OCI-LY1 (cell line): ENCODE data around the gene CDK13.
"Not testable (repeated sequence)": the region's sequence is repeated elsewhere in the genome, so short reads cannot be mapped to it uniquely, and the experiment has no call there.

Experiments
- H2AFZ ChIP-seq: fragments of 200-600 bp; sonication (generic), shearing (Covaris generic); 2 replicates; pipeline ENCODE4 v1.6.0; 2014; ENCODE audit warnings: antibody characterized with exemption, mild to moderate bottlenecking, low read length
- H3F3A ChIP-seq: fragments of 200-600 bp; sonication (generic), shearing (Covaris generic); 2 replicates; pipeline ENCODE4 v1.6.0; 2014; ENCODE audit warnings: mild to moderate bottlenecking, antibody characterized with exemption, low read length, moderate library complexity; ENCODE audit not compliant: insufficient read depth
- H3K27ac ChIP-seq: fragments of 200-600 bp; sonication (generic); 2 replicates; pipeline ENCODE4 v1.5.1; 2014; ENCODE audit warnings: low read length, mixed run types, mild to moderate bottlenecking, low read depth; ENCODE audit not compliant: poor library complexity, severe bottlenecking
- H3K27me3 ChIP-seq: fragments of 200-600 bp; sonication (generic); 2 replicates; pipeline ENCODE4 v1.6.0; 2014; ENCODE audit warnings: antibody characterized with exemption, mild to moderate bottlenecking, low read length, moderate library complexity; ENCODE audit not compliant: insufficient read depth
- H3K36me3 ChIP-seq: fragments of 200-600 bp; sonication (generic); 2 replicates; pipeline ENCODE4 v1.6.1; 2014; ENCODE audit warnings: mild to moderate bottlenecking, antibody characterized with exemption, low read length, moderate library complexity, mixed read lengths; ENCODE audit not compliant: insufficient read depth
- H3K4me1 ChIP-seq: fragments of 200-600 bp; sonication (generic); 2 replicates; pipeline ENCODE4 v1.5.1; 2014; ENCODE audit warnings: mild to moderate bottlenecking, low read length, moderate library complexity; ENCODE audit not compliant: insufficient read depth, severe bottlenecking
- H3K4me2 ChIP-seq: fragments of 200-600 bp; sonication (generic), shearing (Covaris generic); 2 replicates; pipeline ENCODE4 v1.6.1; 2014; ENCODE audit warnings: low read length
- H3K4me3 ChIP-seq: fragments of 200-600 bp; sonication (generic); 2 replicates; pipeline ENCODE4 v1.5.1; 2014; ENCODE audit warnings: low read length, low read depth, mild to moderate bottlenecking, mixed read lengths; ENCODE audit not compliant: poor library complexity, severe bottlenecking
- H3K79me2 ChIP-seq: fragments of 200-600 bp; shearing (Covaris generic); 2 replicates; pipeline ENCODE4 v1.6.1; 2016; ENCODE audit warnings: mixed run types, low read length, mixed read lengths; ENCODE audit not compliant: insufficient read depth
- H3K9ac ChIP-seq: fragments of 200-600 bp; sonication (generic), shearing (Covaris generic); 2 replicates; pipeline ENCODE4 v1.6.1; 2014; ENCODE audit warnings: mild to moderate bottlenecking, low read length, mixed read lengths
- H3K9me2 ChIP-seq: fragments of 200-600 bp; sonication (generic), shearing (Covaris generic); 2 replicates; pipeline ENCODE4 v1.6.1; 2014; ENCODE audit warnings: low read depth, mild to moderate bottlenecking, low read length, mixed read lengths
- H3K9me3 ChIP-seq: fragments of 200-600 bp; shearing (Covaris generic); 2 replicates; pipeline ENCODE4 v1.6.1; 2014; ENCODE audit warnings: low read length, mixed read lengths
- H4K20me1 ChIP-seq: fragments of 200-600 bp; sonication (generic), shearing (Covaris generic); 2 replicates; pipeline ENCODE4 v1.6.0; 2016; ENCODE audit warnings: mild to moderate bottlenecking, low read length; ENCODE audit not compliant: insufficient read depth
- CTCF ChIP-seq: fragments of 200-600 bp; sonication (generic), shearing (Covaris generic); IDR thresholded peaks from 2 replicates; pipeline ENCODE4 v1.5.1; 2017; ENCODE audit warnings: mild to moderate bottlenecking, antibody characterized with exemption, low read length, moderate library complexity, mixed read lengths
- EZH2 ChIP-seq: fragments of 200-600 bp; sonication (generic), shearing (Covaris generic); IDR thresholded peaks from 2 replicates; pipeline ENCODE4 v1.8.0; 2017; ENCODE audit warnings: borderline replicate concordance, mixed run types, mild to moderate bottlenecking, antibody characterized with exemption, low read length, moderate library complexity, mixed read lengths

The CDK13 gene

DNA sequence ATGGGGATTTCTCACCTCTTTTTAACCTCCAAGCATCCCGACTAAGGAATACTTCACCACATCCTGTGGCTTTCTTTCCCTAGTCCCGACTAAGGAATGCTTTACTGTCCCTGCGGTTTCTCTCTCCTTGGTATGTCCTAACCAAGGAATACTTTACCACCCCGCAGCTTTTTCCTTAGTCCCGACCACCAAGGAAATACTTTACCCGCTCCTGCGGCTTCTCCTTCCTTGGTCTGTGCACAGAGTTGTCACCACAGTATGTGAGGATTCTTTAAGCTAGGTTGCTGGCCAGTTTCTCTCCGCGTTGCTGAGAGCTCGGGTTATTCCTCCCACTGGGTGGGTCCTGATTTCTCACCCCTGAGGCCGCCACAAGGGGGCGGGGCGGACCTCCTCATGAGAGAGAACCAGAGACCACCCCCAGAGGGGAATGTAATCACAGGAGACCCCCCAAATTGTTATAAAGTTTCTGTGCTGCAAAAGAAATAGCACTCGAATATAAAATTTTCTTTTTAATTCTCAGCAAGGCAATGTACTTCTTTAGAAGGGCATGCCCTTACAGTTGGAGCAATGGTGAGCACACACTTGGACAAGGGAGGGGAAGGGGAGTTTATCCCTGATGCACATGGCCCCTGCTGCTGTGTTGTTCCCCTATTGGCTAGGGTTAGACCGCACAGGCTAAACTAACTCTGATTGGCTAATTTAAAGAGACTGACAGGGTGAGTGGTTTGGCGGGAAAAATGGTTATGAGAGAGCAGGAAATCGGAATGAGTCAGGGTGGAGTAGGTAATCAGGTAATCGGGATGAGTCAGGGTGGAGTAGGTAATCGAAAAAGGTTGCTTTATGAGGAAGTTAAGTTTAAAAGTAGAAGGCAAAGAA is 197.6 kb downstream of the CDK13 start:
- H3K9me2 ChIP-seq, result no peaks in the 10 kb centered on the region
- H3K4me3 ChIP-seq, result no peak overlapping the region
- no peaks in the 10 kb centered on the region for H3K79me2 ChIP-seq
- H3K4me1 ChIP-seq, result no peaks in the 10 kb centered on the region
- no peak overlapping the region for H3K9ac ChIP-seq
- TF ChIP-seq CTCF (peak; percentile 22; the same call in 1 of the 2 replicates), EZH2 (no peak)
- no peaks in the 10 kb centered on the region; the same call in 1 of the 2 replicates for H3K27me3 ChIP-seq
- H2AFZ ChIP-seq, result no peak overlapping the region
- H3K36me3 ChIP-seq, result no peaks in the 10 kb centered on the region; the same call in 1 of the 2 replicates
- H3K27ac ChIP-seq, result no peak overlapping the region
- no peak overlapping the region for H3K4me2 ChIP-seq
- H4K20me1 ChIP-seq, result no peaks in the 10 kb centered on the region
- no peaks in the 10 kb centered on the region for H3K9me3 ChIP-seq
- no peaks in the 10 kb centered on the region for H3F3A ChIP-seq

GRCh38 chr7:40148247-40148580 is 198.2 kb downstream of the CDK13 start:
- H3K27me3 ChIP-seq, H3K4me2 ChIP-seq, H3K79me2 ChIP-seq, H2AFZ ChIP-seq, H3K4me3 ChIP-seq, H4K20me1 ChIP-seq, H3K9ac ChIP-seq, H3K36me3 ChIP-seq, H3K9me3 ChIP-seq, H3K9me2 ChIP-seq, H3F3A ChIP-seq, H3K4me1 ChIP-seq, H3K27ac ChIP-seq: not testable (repeated sequence)

- Histone ChIP-seq H3K27me3 (no peaks in the 10 kb centered on the region; the same call in 1 of the 2 replicates), H3K9me3 (no peaks in the 10 kb centered on the region), H3K9ac (no peak overlapping the region), H3F3A (no peaks in the 10 kb centered on the region), H3K4me3 (no peak overlapping the region), H3K79me2 (no peaks in the 10 kb centered on the region), H3K9me2 (no peaks in the 10 kb centered on the region), H4K20me1 (no peaks in the 10 kb centered on the region), H3K36me3 (no peaks in the 10 kb centered on the region; the same call in 1 of the 2 replicates), H2AFZ (no peak overlapping the region), H3K4me1 (no peaks in the 10 kb centered on the region), H3K27ac (no peak overlapping the region), H3K4me2 (no peak overlapping the region)
- TF ChIP-seq EZH2 (no peak), CTCF (no peak)
These were observed 198.6 kb downstream of the CDK13 start for GRCh38 chr7:40148671-40149070.
